Measurements from ENCODE around the gene MT3. TPM values are rescaled to one million over a fixed set of nuclear protein-coding genes. Genes with fewer than 3 reads are reported as not detected.

MT3 gene
- total and polyA plus RNA-seq, 2 of the 13 experiments (the other 11 are each of a cell fraction or from before 2014, with no cell fraction given), result not detected

DNA sequence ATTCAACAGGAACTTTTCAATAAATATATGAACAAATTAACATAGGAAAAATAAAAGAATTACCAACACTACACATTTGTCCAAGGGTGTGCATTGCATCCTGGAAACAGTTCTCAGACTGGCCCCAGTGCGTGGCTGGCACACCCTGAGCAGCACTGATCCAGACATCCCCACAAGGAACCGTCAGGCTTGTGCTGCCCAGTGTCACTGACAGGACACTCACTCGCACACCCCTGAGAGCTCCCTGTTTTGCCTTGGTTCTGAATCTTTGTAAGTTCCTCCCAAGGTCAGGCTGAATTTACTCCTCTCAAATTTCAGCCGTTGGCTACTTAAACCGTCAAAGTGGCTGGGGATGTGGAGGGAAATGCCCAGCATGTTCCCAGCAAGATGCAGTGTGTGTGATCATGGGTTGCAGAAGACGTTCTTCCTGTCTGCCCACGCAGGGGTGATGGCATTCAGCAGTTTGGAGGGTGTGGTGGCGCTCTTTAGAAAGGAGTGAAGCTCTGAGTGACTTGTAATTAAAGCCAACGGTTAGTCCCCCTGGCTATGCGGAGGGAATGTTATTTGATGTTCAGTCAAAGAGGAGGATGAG is 20.8 kb downstream of the MT3 start (continued):
- 0 out of 2 replicates have a peak, but pooled peaks have one; percentile 57 for TF ChIP-seq ZNF761 (CRISPR knock-in tag; conservative IDR thresholded peaks at IDR 0.05)
- TF ChIP-seq, protein P1, sequence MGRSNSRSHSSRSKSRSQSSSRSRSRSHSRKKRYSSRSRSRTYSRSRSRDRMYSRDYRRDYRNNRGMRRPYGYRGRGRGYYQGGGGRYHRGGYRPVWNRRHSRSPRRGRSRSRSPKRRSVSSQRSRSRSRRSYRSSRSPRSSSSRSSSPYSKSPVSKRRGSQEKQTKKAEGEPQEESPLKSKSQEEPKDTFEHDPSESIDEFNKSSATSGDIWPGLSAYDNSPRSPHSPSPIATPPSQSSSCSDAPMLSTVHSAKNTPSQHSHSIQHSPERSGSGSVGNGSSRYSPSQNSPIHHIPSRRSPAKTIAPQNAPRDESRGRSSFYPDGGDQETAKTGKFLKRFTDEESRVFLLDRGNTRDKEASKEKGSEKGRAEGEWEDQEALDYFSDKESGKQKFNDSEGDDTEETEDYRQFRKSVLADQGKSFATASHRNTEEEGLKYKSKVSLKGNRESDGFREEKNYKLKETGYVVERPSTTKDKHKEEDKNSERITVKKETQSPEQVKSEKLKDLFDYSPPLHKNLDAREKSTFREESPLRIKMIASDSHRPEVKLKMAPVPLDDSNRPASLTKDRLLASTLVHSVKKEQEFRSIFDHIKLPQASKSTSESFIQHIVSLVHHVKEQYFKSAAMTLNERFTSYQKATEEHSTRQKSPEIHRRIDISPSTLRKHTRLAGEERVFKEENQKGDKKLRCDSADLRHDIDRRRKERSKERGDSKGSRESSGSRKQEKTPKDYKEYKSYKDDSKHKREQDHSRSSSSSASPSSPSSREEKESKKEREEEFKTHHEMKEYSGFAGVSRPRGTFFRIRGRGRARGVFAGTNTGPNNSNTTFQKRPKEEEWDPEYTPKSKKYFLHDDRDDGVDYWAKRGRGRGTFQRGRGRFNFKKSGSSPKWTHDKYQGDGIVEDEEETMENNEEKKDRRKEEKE (IDR thresholded peaks at IDR 0.05), result no peak
- TF ChIP-seq TFAP4 (IDR thresholded peaks at IDR 0.05; ENCODE audit: borderline replicate concordance, low read depth), result no peak
- no peak for TF ChIP-seq ZNF513 (CRISPR knock-in tag; conservative IDR thresholded peaks at IDR 0.05)
- TF ChIP-seq MEIS1 (CRISPR knock-in tag; IDR thresholded peaks at IDR 0.05; ENCODE audit: borderline replicate concordance), result 0 out of 2 replicates have a peak, but pooled peaks have one; percentile 70
- TF ChIP-seq SIN3A (IDR thresholded peaks at IDR 0.05; ENCODE audit: borderline replicate concordance, low read depth, low read length), result 0 out of 2 replicates have a peak, but pooled peaks have one; percentile 40
- TF ChIP-seq SUZ12 (IDR thresholded peaks at IDR 0.05; ENCODE audit: low read depth, low read length), result no peak
- no peak for TF ChIP-seq CCAR2 (optimal IDR thresholded peaks at IDR 0.05; ENCODE audit: low read depth, low read length)
- no peak for TF ChIP-seq KMT2A (CRISPR knock-in tag; IDR thresholded peaks at IDR 0.05)
- TF ChIP-seq MLLT10 (CRISPR knock-in tag; IDR thresholded peaks at IDR 0.05), result no peak
- TF ChIP-seq BCL6 (CRISPR knock-in tag; IDR thresholded peaks at IDR 0.05), result no peak
- no peak for TF ChIP-seq KMT2B (CRISPR knock-in tag; IDR thresholded peaks at IDR 0.05)
- TF ChIP-seq PRDM15 (CRISPR knock-in tag; IDR thresholded peaks at IDR 0.05), result no peak
- TF ChIP-seq SP5 (CRISPR knock-in tag; IDR thresholded peaks at IDR 0.05; ENCODE audit: borderline replicate concordance, low read depth), result no peak
- no peak for TF ChIP-seq ZNF549 (CRISPR knock-in tag; IDR thresholded peaks at IDR 0.05)
- no peak for TF ChIP-seq ZNF766 (CRISPR knock-in tag; IDR thresholded peaks at IDR 0.05; ENCODE audit: borderline replicate concordance)
- no peak for TF ChIP-seq EZH2 (conservative IDR thresholded peaks at IDR 0.05; ENCODE audit: low read depth, low read length)
- TF ChIP-seq ZNF260 (CRISPR knock-in tag; IDR thresholded peaks at IDR 0.05; ENCODE audit: borderline replicate concordance, low read depth), result no peak
- no peak for TF ChIP-seq XRCC5 (optimal IDR thresholded peaks at IDR 0.05; ENCODE audit: low read length)
- no peak for TF ChIP-seq SRF (IDR thresholded peaks at IDR 0.05; ENCODE audit: low read depth, low read length)
- TF ChIP-seq ZNF558 (CRISPR knock-in tag; IDR thresholded peaks at IDR 0.05; ENCODE audit: borderline replicate concordance), result no peak
- TF ChIP-seq MATR3 (CRISPR knock-in tag; IDR thresholded peaks at IDR 0.05), result no peak
- no peak for TF ChIP-seq MIER2 (CRISPR knock-in tag; IDR thresholded peaks at IDR 0.05)

Measured in HepG2 (cell line).